ENCODE measurements around the gene GJC2. TPM values are rescaled to one million over a fixed set of nuclear protein-coding genes. Genes with fewer than 3 reads are reported as not detected.

Gene GJC2
- under 1 TPM; 0.25 to 0.79 TPM for total RNA-seq
- polyA plus RNA-seq: under 1 TPM in 1 of 2 donors, not detected in 1; 0.10 TPM

- peak within 1 kb of the TSS; percentile 34 to 64 for H3K27ac ChIP-seq (ENCODE audit: low read depth in 1 of 2, low read length in 2 of 2)
- H3K4me1 ChIP-seq (ENCODE audit: control insufficient read depth in 4 of 4, insufficient read depth in 4 of 4, low read length in 3 of 4): peaks cover 0 to 2% (median 0%) of the 10 kb centered on the region in 4 donors
- H3K27me3 ChIP-seq (ENCODE audit: control insufficient read depth in 4 of 4, insufficient read depth in 4 of 4, low read length in 3 of 4): no peaks in the 10 kb centered on the region
- 76% methylated on average over 17 of the region's 17 CpGs for WGBS
- no peaks in the 10 kb centered on the region for H3K9me3 ChIP-seq (ENCODE audit: control insufficient read depth in 4 of 4, low read length in 3 of 4)
- no peak for DNase-seq (ENCODE audit: low spot score)
- no peak within 1 kb of the TSS for H3K4me3 ChIP-seq (ENCODE audit: low read depth in 1 of 3, low read length in 3 of 3)
- H3K36me3 ChIP-seq (ENCODE audit: control insufficient read depth in 4 of 4, insufficient read depth in 3 of 4, low read depth in 1 of 4, low read length in 3 of 4): peaks cover 0 to 24% (median 10%) of the 10 kb centered on the region in 4 donors
- no peak within 1 kb of the TSS for H3K9ac ChIP-seq (ENCODE audit: low read depth in 1 of 2, low read length in 2 of 2)
- TF ChIP-seq RAD21 (IDR thresholded peaks at IDR 0.05) (no peak), TAF1 (conservative IDR thresholded peaks at IDR 0.05) (no peak), SP1 (IDR thresholded peaks at IDR 0.05) (no peak), FOXA2 (IDR thresholded peaks at IDR 0.05) (no peak), MAX (IDR thresholded peaks at IDR 0.05) (no peak), RXRA (IDR thresholded peaks at IDR 0.05) (no peak), GABPA (IDR thresholded peaks at IDR 0.05 in 1 of 2, conservative IDR thresholded peaks at IDR 0.05 in 1 of 2) (no peak), FOXA1 (IDR thresholded peaks at IDR 0.05) (no peak), EGR1 (IDR thresholded peaks at IDR 0.05; ENCODE audit: low read depth in 2 of 2) (no peak)
- TF ChIP-seq, protein P1, sequence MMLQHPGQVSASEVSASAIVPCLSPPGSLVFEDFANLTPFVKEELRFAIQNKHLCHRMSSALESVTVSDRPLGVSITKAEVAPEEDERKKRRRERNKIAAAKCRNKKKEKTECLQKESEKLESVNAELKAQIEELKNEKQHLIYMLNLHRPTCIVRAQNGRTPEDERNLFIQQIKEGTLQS (IDR thresholded peaks at IDR 0.05): no peak
These were observed at the start of gene GJC2 for GRCh38 chr1:228149406-228150119. Gene GJC2, plus strand, starts transcription at chr1:228149930. Its CDS starts 7,829 bp downstream, at chr1:228157759.

DNA sequence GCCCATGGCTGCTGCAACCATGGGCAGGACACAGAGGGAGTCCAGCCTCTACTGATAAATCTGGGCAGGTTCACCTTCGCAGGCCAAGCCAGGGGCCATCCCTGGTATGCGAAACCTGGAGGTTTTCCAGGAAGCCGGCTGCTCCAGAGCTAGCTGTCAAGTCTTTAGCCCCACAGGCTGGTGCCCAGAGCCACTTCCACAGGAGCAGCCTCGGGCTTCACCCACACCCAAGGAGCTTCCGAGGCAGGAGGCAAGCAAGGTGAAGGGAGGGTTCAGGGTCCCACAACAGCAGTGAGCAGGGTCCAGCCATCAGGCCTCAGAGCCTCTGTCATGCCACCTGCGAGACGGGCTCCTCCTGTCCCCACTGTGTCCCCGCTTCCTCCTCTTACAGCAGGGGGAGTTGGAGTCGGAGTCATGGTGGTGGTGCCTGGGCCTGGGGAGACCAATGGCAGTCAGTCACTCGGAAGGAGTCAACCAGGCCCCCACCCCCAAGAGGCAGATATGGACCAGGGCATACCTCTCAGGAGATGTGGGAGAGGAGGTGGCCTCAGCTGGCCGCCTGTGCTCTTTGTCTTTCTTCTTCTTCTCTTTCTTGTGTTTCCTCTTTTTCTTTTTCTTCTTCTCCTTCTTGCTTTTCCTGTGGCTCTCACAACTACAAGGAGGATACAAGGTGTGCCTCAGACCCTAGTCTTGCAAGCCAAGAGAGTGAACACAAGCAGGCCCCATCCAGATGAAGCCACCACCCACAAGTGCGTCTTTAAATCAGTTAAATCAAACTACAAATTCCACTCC lies 48.7 kb upstream of the GJC2 start:
- H3K9me3 ChIP-seq (ENCODE audit: control insufficient read depth in 4 of 4, low read length in 3 of 4): no peaks in the 10 kb centered on the region
- no peaks in the 10 kb centered on the region for H3K27me3 ChIP-seq (ENCODE audit: control insufficient read depth in 4 of 4, insufficient read depth in 4 of 4, low read length in 3 of 4)
- no peak overlapping the region for H3K9ac ChIP-seq (ENCODE audit: low read depth in 1 of 2, low read length in 2 of 2)
- DNase-seq (ENCODE audit: low spot score): no peak
- H3K36me3 ChIP-seq (ENCODE audit: control insufficient read depth in 4 of 4, insufficient read depth in 3 of 4, low read depth in 1 of 4, low read length in 3 of 4): peaks cover 9 to 32% (median 24%) of the 10 kb centered on the region in 4 donors
- 84% methylated on average over 12 of the region's 12 CpGs for WGBS
- H3K4me1 ChIP-seq (ENCODE audit: control insufficient read depth in 4 of 4, insufficient read depth in 4 of 4, low read length in 3 of 4): peaks cover 10 to 44% (median 26%) of the 10 kb centered on the region in 4 donors
- H3K4me3 ChIP-seq (ENCODE audit: low read depth in 1 of 3, low read length in 3 of 3): no peak overlapping the region
- TF ChIP-seq RAD21 (IDR thresholded peaks at IDR 0.05) (no peak), RXRA (IDR thresholded peaks at IDR 0.05) (no peak), TAF1 (conservative IDR thresholded peaks at IDR 0.05) (no peak), FOXA2 (IDR thresholded peaks at IDR 0.05) (no peak), HNF4G (IDR thresholded peaks at IDR 0.05) (no peak), FOXA1 (IDR thresholded peaks at IDR 0.05) (no peak), SP1 (IDR thresholded peaks at IDR 0.05) (no peak), NR2F2 (IDR thresholded peaks at IDR 0.05) (no peak), ZBTB33 (IDR thresholded peaks at IDR 0.05) (no peak), MAX (IDR thresholded peaks at IDR 0.05) (no peak), EGR1 (IDR thresholded peaks at IDR 0.05; ENCODE audit: low read depth in 2 of 2) (no peak), GABPA (IDR thresholded peaks at IDR 0.05 in 1 of 2, conservative IDR thresholded peaks at IDR 0.05 in 1 of 2) (no peak), HNF4A (conservative IDR thresholded peaks at IDR 0.05) (no peak)
- TF ChIP-seq, protein P2, sequence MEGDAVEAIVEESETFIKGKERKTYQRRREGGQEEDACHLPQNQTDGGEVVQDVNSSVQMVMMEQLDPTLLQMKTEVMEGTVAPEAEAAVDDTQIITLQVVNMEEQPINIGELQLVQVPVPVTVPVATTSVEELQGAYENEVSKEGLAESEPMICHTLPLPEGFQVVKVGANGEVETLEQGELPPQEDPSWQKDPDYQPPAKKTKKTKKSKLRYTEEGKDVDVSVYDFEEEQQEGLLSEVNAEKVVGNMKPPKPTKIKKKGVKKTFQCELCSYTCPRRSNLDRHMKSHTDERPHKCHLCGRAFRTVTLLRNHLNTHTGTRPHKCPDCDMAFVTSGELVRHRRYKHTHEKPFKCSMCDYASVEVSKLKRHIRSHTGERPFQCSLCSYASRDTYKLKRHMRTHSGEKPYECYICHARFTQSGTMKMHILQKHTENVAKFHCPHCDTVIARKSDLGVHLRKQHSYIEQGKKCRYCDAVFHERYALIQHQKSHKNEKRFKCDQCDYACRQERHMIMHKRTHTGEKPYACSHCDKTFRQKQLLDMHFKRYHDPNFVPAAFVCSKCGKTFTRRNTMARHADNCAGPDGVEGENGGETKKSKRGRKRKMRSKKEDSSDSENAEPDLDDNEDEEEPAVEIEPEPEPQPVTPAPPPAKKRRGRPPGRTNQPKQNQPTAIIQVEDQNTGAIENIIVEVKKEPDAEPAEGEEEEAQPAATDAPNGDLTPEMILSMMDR (IDR thresholded peaks at IDR 0.05; ENCODE audit: low read depth, low read length, missing input control): no peak
- H3K27ac ChIP-seq (ENCODE audit: low read depth in 1 of 2, low read length in 2 of 2): no peak overlapping the region
